ENCODE measurements around the gene PURB. TPM values are rescaled to one million over a fixed set of nuclear protein-coding genes. Genes with fewer than 3 reads are reported as not detected.

The PURB gene
- total and polyA plus RNA-seq, 10 of the 15 experiments (the other 5 are each of a cell fraction or from before 2014, with no cell fraction given), result 0.77 to 18.6 (median 8.9) TPM

- no peak for TF ChIP-seq POLR2AphosphoS2 (IDR thresholded peaks at IDR 0.05; ENCODE audit: low read depth, low read length)
- TF ChIP-seq YY1 (IDR thresholded peaks at IDR 0.05; ENCODE audit: low read depth, low read length), result peak; percentile 68
- TF ChIP-seq CBFB (IDR thresholded peaks at IDR 0.05; ENCODE audit: low read depth), result peak; percentile 60; the same call in 1 of the 2 replicates
- TF ChIP-seq MYB (IDR thresholded peaks at IDR 0.05; ENCODE audit: borderline replicate concordance, low read depth, low read length), result no peak
- no peak; the same call in 1 of the 2 replicates for TF ChIP-seq ASH2L (IDR thresholded peaks at IDR 0.05; ENCODE audit: borderline replicate concordance, low read depth)
- no peak for TF ChIP-seq KAT2A (conservative IDR thresholded peaks at IDR 0.05; ENCODE audit: control insufficient read depth, low read depth, low read length)
- TF ChIP-seq SUZ12 (IDR thresholded peaks at IDR 0.05; ENCODE audit: unreplicated experiment), result no peak
- no peak for TF ChIP-seq IRF3 (IDR thresholded peaks at IDR 0.05)
- peak; percentile 66 to 94 for TF ChIP-seq EGR1 (IDR thresholded peaks at IDR 0.05; ENCODE audit: borderline replicate concordance in 1 of 2, low read depth in 2 of 2, low read length in 2 of 2)
- no peak for TF ChIP-seq E4F1 (IDR thresholded peaks at IDR 0.05; ENCODE audit: borderline replicate concordance, partially characterized antibody)
- 0 out of 2 replicates have a peak, but pooled peaks have one; percentile 37 for TF ChIP-seq NR2F1 (conservative IDR thresholded peaks at IDR 0.05)
- peak; percentile 88 for TF ChIP-seq SMAD1 (IDR thresholded peaks at IDR 0.05; ENCODE audit: low read depth, partially characterized antibody)
- TF ChIP-seq CEBPB (IDR thresholded peaks at IDR 0.05; ENCODE audit: borderline replicate concordance in 1 of 2, low read depth in 2 of 2, low read length in 2 of 2), result no peak
- TF ChIP-seq RBBP5 (conservative IDR thresholded peaks at IDR 0.05), result no peak
These were observed at the start of gene PURB (continued) for GRCh38 chr7:44885394-44886317.
